GM19239 (cell line): ENCODE data around the gene SPINT3.
A peak's percentile ranks its signal among the peaks of the same experiment; 100 is the strongest.
"Not testable (repeated sequence)": the region's sequence is repeated elsewhere in the genome, so short reads cannot be mapped to it uniquely, and the experiment has no call there.

Experiments
- DNase-seq: peaks from one replicate; pipeline ENCODE4 v3.0.0; 2011; ENCODE audit warnings: low spot score; ENCODE audit not compliant: insufficient read length
- FAIRE-seq: peaks from 2 replicates; lab custom pipeline; 2011; peaks lifted over from hg19 to GRCh38; lab: Jason Lieb, UNC

SPINT3 gene

GRCh38 chr20:45506398-45506797 lies 9.0 kb downstream of the SPINT3 start:
- FAIRE-seq (no peak), DNase-seq (no peak)

GRCh38 chr20:45503403-45503802 lies 12.0 kb downstream of the SPINT3 start:
- FAIRE-seq (no peak), DNase-seq (no peak)

GRCh38 chr20:45502561-45502960 lies 12.9 kb downstream of the SPINT3 start:
- FAIRE-seq (no peak), DNase-seq (no peak)

GRCh38 chr20:45501600-45501999 lies 13.8 kb downstream of the SPINT3 start:
- no peak for DNase-seq
- no peak for FAIRE-seq

GRCh38 chr20:45500022-45500421 lies 15.4 kb downstream of the SPINT3 start:
- no peak for DNase-seq

GRCh38 chr20:45497971-45498494 lies 17.4 kb downstream of the SPINT3 start:
- DNase-seq (no peak), FAIRE-seq (no peak)

More at GRCh38 chr20:45500022-45500421, 15.4 kb downstream of the SPINT3 start:
- no peak for FAIRE-seq

- DNase-seq, result no peak
- no peak for FAIRE-seq
Measured at GRCh38 chr20:45496166-45496565, 19.3 kb downstream of the SPINT3 start.

- DNase-seq, result no peak
- FAIRE-seq, result no peak
Measured at GRCh38 chr20:45495501-45495941, 19.9 kb downstream of the SPINT3 start.

- no peak for FAIRE-seq
- DNase-seq, result no peak
Measured at GRCh38 chr20:45489083-45489531, 26.3 kb downstream of the SPINT3 start.

GRCh38 chr20:45487231-45487635 lies 28.2 kb downstream of the SPINT3 start:
- DNase-seq, result peak; percentile 19
- no peak for FAIRE-seq

- FAIRE-seq, result no peak
- no peak for DNase-seq
Measured at GRCh38 chr20:45485388-45485787, 30.0 kb downstream of the SPINT3 start.

GRCh38 chr20:45484676-45485075 lies 30.7 kb downstream of the SPINT3 start:
- no peak for DNase-seq
- FAIRE-seq, result no peak

- DNase-seq, result no peak
- FAIRE-seq, result no peak
Measured at GRCh38 chr20:45479822-45480221, 35.6 kb downstream of the SPINT3 start.

GRCh38 chr20:45477530-45478148 lies 37.8 kb downstream of the SPINT3 start:
- not testable (repeated sequence) for FAIRE-seq, DNase-seq

- not testable (repeated sequence) for FAIRE-seq
Measured at GRCh38 chr20:45472286-45472685, 43.1 kb downstream of the SPINT3 start.

GRCh38 chr20:45470937-45471336 lies 44.5 kb downstream of the SPINT3 start:
- DNase-seq (no peak), FAIRE-seq (no peak)

More at GRCh38 chr20:45472286-45472685, 43.1 kb downstream of the SPINT3 start:
- DNase-seq, result not testable (repeated sequence)

GRCh38 chr20:45470262-45470931 lies 45.0 kb downstream of the SPINT3 start:
- DNase-seq, result no peak
- FAIRE-seq, result peak; percentile 62

GRCh38 chr20:45469336-45470261 lies 45.8 kb downstream of the SPINT3 start, which contains the start of gene WFDC2:
WFDC2 (plus strand) TSS chr20:45469753; CDS start chr20:45469782, 29 bp downstream.
- DNase-seq (no peak), FAIRE-seq (no peak)

- DNase-seq, result no peak
- no peak for FAIRE-seq
Measured at GRCh38 chr20:45467861-45468260, 47.6 kb downstream of the SPINT3 start.

GRCh38 chr20:45467172-45467571 lies 48.2 kb downstream of the SPINT3 start:
- FAIRE-seq (no peak), DNase-seq (no peak)
